Gastrocnemius medialis (tissue), 4 donors: ENCODE measurements around the gene MMP14. TPM values are rescaled to one million over a fixed set of nuclear protein-coding genes. Genes with fewer than 3 reads are reported as not detected.

Source experiments
- ATAC-seq, 2 donors: fragments of 150-250 bp; one replicate each; pipeline ENCODE4 v1.9.1; 2016
- DNase-seq, 2 donors: peaks; one replicate each; pipeline ENCODE4 v3.0.0-alpha.2; 2019
- H3K27ac ChIP-seq, 4 donors: fragments of 200-600 bp; sonication (generic); 1 replicate in 1 of 4; 2 replicates in 3 of 4; pipeline ENCODE4 v1.5.1; 2016 to 2018; ENCODE audit warnings: mild to moderate bottlenecking in 2 of 4, moderate library complexity in 1 of 4
- H3K27me3 ChIP-seq, 3 donors: fragments of 200-600 bp; sonication (generic) in 2 of 3; 1 replicate in 1 of 3; 2 replicates in 2 of 3; pipeline versions ENCODE4 v1.5.1 to v1.6.0; 2016 to 2019; ENCODE audit warnings: mild to moderate bottlenecking in 1 of 3, moderate library complexity in 1 of 3
- H3K36me3 ChIP-seq, 2 donors: fragments of 200-600 bp; sonication (generic) in 1 of 2; one replicate each; pipeline ENCODE4 v1.5.1; 2017 to 2018
- H3K4me1 ChIP-seq, 2 donors: fragments of 200-600 bp; sonication (generic) in 1 of 2; one replicate each; pipeline ENCODE4 v1.5.1; 2016 to 2017; ENCODE audit warnings: mild to moderate bottlenecking in 2 of 2
- H3K4me3 ChIP-seq, 4 donors: fragments of 200-600 bp; sonication (generic) in 3 of 4; 1 replicate in 1 of 4; 2 replicates in 3 of 4; pipeline ENCODE4 v1.5.1; 2016 to 2019; ENCODE audit warnings: mild to moderate bottlenecking in 2 of 4
- H3K9me3 ChIP-seq, 3 donors: fragments of 200-600 bp; sonication (generic) in 2 of 3; 1 replicate in 1 of 3; 2 replicates in 2 of 3; pipeline ENCODE4 v1.5.1; 2016 to 2019
- CTCF ChIP-seq, 5 experiments: fragments of 450-650 bp in 3 of 5; fragments of 200-600 bp in 2 of 5; sonication (generic) in 2 of 5; IDR thresholded peaks in 4 of 5; conservative IDR thresholded peaks in 1 of 5; 1 replicate in 4 of 5; 2 replicates in 1 of 5; pipeline ENCODE4 v1.5.1; 2016 to 2019; ENCODE audit warnings: antibody characterized with exemption in 5 of 5, mild to moderate bottlenecking in 3 of 5, moderate library complexity in 3 of 5
- POLR2A ChIP-seq, 2 donors: fragments of 450-650 bp; IDR thresholded peaks; one replicate each; pipeline ENCODE4 v1.6.1; 2017; ENCODE audit warnings: antibody characterized with exemption in 2 of 2, mild to moderate bottlenecking in 2 of 2, moderate library complexity in 2 of 2
- in situ Hi-C, 4 donors: fragments of 200-750 bp; cut with MboI; loops; one replicate each; pipeline versions ENCODE4 v1.15.0 to v1.8.0; 2017; ENCODE audit warnings: low sequenced_read_pairs in 4 of 4
- intact Hi-C: fragments of 100-400 bp; cut with DNase I; formaldehyde crosslinking; loops from one replicate; pipeline ENCODE4 v1.15.1; 2023; ENCODE audit warnings: low total_unique reads
- total RNA-seq, 4 donors: library from RNA; depleted of rRNA; stranded (reverse); fragments of >200 nt; gene quantifications; one replicate each; pipeline versions ENCODE4 v1.1.0 to v1.2.3, GENCODE V29; 2016

MMP14 gene
- total RNA-seq, 4 donors from 2014 or later: 14.9 to 29.7 (median 20.8) TPM

GRCh38 chr14:22845821-22846625 is 9.6 kb downstream of the MMP14 start:
- peaks cover 31 to 36% of the 10 kb centered on the region in 2 donors for H3K4me1 ChIP-seq
- intact Hi-C loops: no loop called here

GRCh38 chr14:22846811-22847307 is 10.5 kb downstream of the MMP14 start:
- no peak for TF ChIP-seq POLR2A (IDR thresholded peaks at IDR 0.05)
- TF ChIP-seq CTCF (IDR thresholded peaks at IDR 0.05 in 4 of 5, conservative IDR thresholded peaks at IDR 0.05 in 1 of 5): no peak
- peak overlapping the region in 3 of 4 donors; percentile 18 to 69 (median 51) for H3K27ac ChIP-seq
- intact Hi-C loops (no loop called here), in situ Hi-C loops (no loop called here)
- peaks cover 0 to 5% of the 10 kb centered on the region in 2 donors for H3K36me3 ChIP-seq
- H3K4me1 ChIP-seq: peaks cover 39 to 43% of the 10 kb centered on the region in 2 donors
- ATAC-seq: no peak
- H3K27me3 ChIP-seq: no peaks in the 10 kb centered on the region
- DNase-seq: no peak
- H3K4me3 ChIP-seq: no peak overlapping the region
- no peaks in the 10 kb centered on the region for H3K9me3 ChIP-seq

More at GRCh38 chr14:22845821-22846625, 9.6 kb downstream of the MMP14 start:
- Histone ChIP-seq H3K4me3 (no peak overlapping the region), H3K9me3 (no peaks in the 10 kb centered on the region), H3K27ac (peak overlapping the region in 2 of 4 donors; percentile 18 to 51), H3K27me3 (no peaks in the 10 kb centered on the region), H3K36me3 (peaks cover 0 to 5% of the 10 kb centered on the region in 2 donors)
- in situ Hi-C loops: no loop called here
- DNase-seq: no peak
- no peak for ATAC-seq
- TF ChIP-seq POLR2A (IDR thresholded peaks at IDR 0.05) (no peak), CTCF (IDR thresholded peaks at IDR 0.05 in 4 of 5, conservative IDR thresholded peaks at IDR 0.05 in 1 of 5) (no peak)

- no peaks in the 10 kb centered on the region for H3K9me3 ChIP-seq
- in situ Hi-C loops (no loop called here), intact Hi-C loops (loop anchor here (1.0 kb wide), 1 partner anchor 10 kb away; no protein-coding TSS in a partner anchor)
- TF ChIP-seq POLR2A (IDR thresholded peaks at IDR 0.05) (no peak), CTCF (IDR thresholded peaks at IDR 0.05 in 4 of 5, conservative IDR thresholded peaks at IDR 0.05 in 1 of 5) (no peak)
- peaks cover 0 to 5% of the 10 kb centered on the region in 2 donors for H3K36me3 ChIP-seq
- H3K27ac ChIP-seq: peak overlapping the region; percentile 69 to 80 (median 78)
- H3K4me1 ChIP-seq: peaks cover 42 to 46% of the 10 kb centered on the region in 2 donors
- DNase-seq (peak in 1 of 2 donors; percentile 13), ATAC-seq (no peak)
- no peaks in the 10 kb centered on the region for H3K27me3 ChIP-seq
- no peak overlapping the region for H3K4me3 ChIP-seq
Observed at GRCh38 chr14:22847661-22848341, 11.4 kb downstream of the MMP14 start.

- H3K27me3 ChIP-seq: no peaks in the 10 kb centered on the region
- DNase-seq (peak; percentile 43 to 61), ATAC-seq (peak; percentile 25 to 35)
- H3K27ac ChIP-seq: peak overlapping the region; percentile 69 to 80 (median 78)
- peaks cover 0 to 5% of the 10 kb centered on the region in 2 donors for H3K36me3 ChIP-seq
- TF ChIP-seq POLR2A (IDR thresholded peaks at IDR 0.05) (no peak), CTCF (IDR thresholded peaks at IDR 0.05 in 4 of 5, conservative IDR thresholded peaks at IDR 0.05 in 1 of 5) (no peak)
- H3K4me1 ChIP-seq: peaks cover 42 to 47% of the 10 kb centered on the region in 2 donors
- no peaks in the 10 kb centered on the region for H3K9me3 ChIP-seq
- H3K4me3 ChIP-seq: peak overlapping the region in 1 of 4 donors; percentile 8
- intact Hi-C loops (loop anchor here (1.0 kb wide), 1 partner anchor 10 kb away; no protein-coding TSS in a partner anchor), in situ Hi-C loops (no loop called here)
Observed at GRCh38 chr14:22848351-22849164, 12.2 kb downstream of the MMP14 start.
